GM23338 (cell line): Measurements from ENCODE around the gene TFAP2E. TPM values are rescaled to one million over a fixed set of nuclear protein-coding genes. Genes with fewer than 3 reads are reported as not detected.

Source experiments
- ATAC-seq: fragments of 200-7000 bp; cut with Tn5 transposase; 3 replicates; pipeline ENCODE4 v1.9.1; 2020
- DNase-seq: peaks from one replicate; pipeline ENCODE4 v3.0.0-alpha.2; 2015; ENCODE audit warnings: low spot score
- H2AFZ ChIP-seq: fragments of 200-600 bp; sonication (generic); 2 replicates; pipeline ENCODE4 v1.8.0; 2016; ENCODE audit warnings: antibody characterized with exemption, mild to moderate bottlenecking, moderate library complexity
- H3F3A ChIP-seq: fragments of 200-600 bp; sonication (generic); replicated peaks from 2 replicates; pipeline ENCODE4 v1.8.0; 2017; ENCODE audit warnings: antibody characterized with exemption, mixed run types, low read depth
- H3K27ac ChIP-seq: fragments of 200-600 bp; sonication (generic); 2 replicates; pipeline ENCODE4 v1.6.1; 2016; ENCODE audit warnings: low read depth
- H3K27me3 ChIP-seq: fragments of 200-600 bp; sonication (generic); 2 replicates; pipeline ENCODE4 v1.8.0; 2016; ENCODE audit warnings: mild to moderate bottlenecking, mixed run types, moderate library complexity; ENCODE audit not compliant: insufficient read depth
- H3K36me3 ChIP-seq: fragments of 200-600 bp; sonication (generic); 2 replicates; pipeline ENCODE4 v1.8.0; 2016; ENCODE audit warnings: mild to moderate bottlenecking; ENCODE audit not compliant: insufficient read depth
- H3K4me1 ChIP-seq: fragments of 200-600 bp; sonication (generic); 2 replicates; pipeline ENCODE4 v1.8.0; 2016; ENCODE audit warnings: mild to moderate bottlenecking, moderate library complexity; ENCODE audit not compliant: insufficient read depth
- H3K4me2 ChIP-seq: fragments of 200-600 bp; sonication (generic); 2 replicates; pipeline ENCODE4 v1.7.1; 2017; ENCODE audit warnings: mixed run types
- H3K4me3 ChIP-seq: fragments of 200-600 bp; sonication (generic); 2 replicates; pipeline ENCODE4 v1.6.1; 2016; ENCODE audit warnings: mixed run types
- H3K79me2 ChIP-seq: fragments of 200-600 bp; sonication (generic); replicated peaks from 2 replicates; pipeline ENCODE4 v1.8.0; 2017; ENCODE audit warnings: mild to moderate bottlenecking; ENCODE audit not compliant: insufficient read depth
- H3K9me2 ChIP-seq: fragments of 200-600 bp; sonication (generic); 2 replicates; pipeline ENCODE4 v1.8.0; 2017; ENCODE audit not compliant: insufficient read depth
- H4K20me1 ChIP-seq: fragments of 200-600 bp; sonication (generic); replicated peaks from 2 replicates; pipeline ENCODE4 v1.8.0; 2017; ENCODE audit warnings: mild to moderate bottlenecking; ENCODE audit not compliant: insufficient read depth
- H3K27ac Mint-ChIP-seq: 2 replicates; pipeline ENCODE4 v1.8.0; 2020; ENCODE audit warnings: inconsistent platforms, mild to moderate bottlenecking, moderate library complexity, mixed read lengths
- H3K27me3 Mint-ChIP-seq: 3 replicates; pipeline ENCODE4 v1.8.0; 2022; ENCODE audit warnings: low read depth, mild to moderate bottlenecking, moderate library complexity, mixed read lengths, inconsistent platforms; ENCODE audit not compliant: insufficient read depth, poor library complexity
- H3K36me3 Mint-ChIP-seq: 3 replicates; pipeline ENCODE4 v1.8.0; 2021; ENCODE audit warnings: low read depth, mild to moderate bottlenecking, inconsistent platforms, moderate library complexity, mixed read lengths
- H3K4me1 Mint-ChIP-seq: 3 replicates; pipeline ENCODE4 v1.8.0; 2020; ENCODE audit warnings: mild to moderate bottlenecking, inconsistent platforms, mixed read lengths
- H3K4me3 Mint-ChIP-seq: 3 replicates; pipeline ENCODE4 v1.8.0; 2021; ENCODE audit warnings: moderate library complexity, mild to moderate bottlenecking, inconsistent platforms, mixed read lengths
- H3K9me3 Mint-ChIP-seq: 3 replicates; pipeline ENCODE4 v1.8.0; 2020; ENCODE audit warnings: moderate library complexity, mild to moderate bottlenecking, inconsistent platforms, mixed read lengths
- CREB1 ChIP-seq: fragments of 250-450 bp; sonication (Bioruptor Pico); IDR thresholded peaks from 2 replicates; pipeline ENCODE4 v1.5.0; 2020; ENCODE audit warnings: low read depth, mild to moderate bottlenecking, moderate library complexity
- CTCF ChIP-seq, 2 experiments: fragments of 200-600 bp in 1 of 2; sonication (generic) in 1 of 2; conservative IDR thresholded peaks; 2 replicates each; pipeline versions ENCODE4 v1.5.1 to v1.6.1; 2016 to 2017; ENCODE audit warnings: antibody characterized with exemption in 2 of 2, low read depth in 2 of 2, mild to moderate bottlenecking in 2 of 2, moderate library complexity in 1 of 2
- ETS1 ChIP-seq: IDR thresholded peaks from 2 replicates; pipeline ENCODE4 v1.6.1; 2016; ENCODE audit warnings: antibody characterized with exemption
- EZH2 ChIP-seq: fragments of 200-600 bp; sonication (generic); IDR thresholded peaks from one replicate; pipeline ENCODE4 v1.8.0; 2017; ENCODE audit warnings: antibody characterized with exemption, mild to moderate bottlenecking, low read depth; ENCODE audit not compliant: unreplicated experiment
- EZH2phosphoT487 ChIP-seq: fragments of 200-600 bp; sonication (generic); IDR thresholded peaks from one replicate; pipeline ENCODE4 v1.8.1; 2018; ENCODE audit warnings: antibody characterized with exemption; ENCODE audit not compliant: unreplicated experiment
- NANOG ChIP-seq: IDR thresholded peaks from 2 replicates; pipeline ENCODE4 v1.6.1; 2016; ENCODE audit warnings: antibody characterized with exemption, borderline replicate concordance
- POLR2AphosphoS5 ChIP-seq: IDR thresholded peaks from 2 replicates; pipeline ENCODE4 v1.6.1; 2016; ENCODE audit warnings: antibody characterized with exemption, low read depth
- REST ChIP-seq: IDR thresholded peaks from one replicate; pipeline ENCODE4 v1.6.1; 2018; ENCODE audit warnings: antibody characterized with exemption; ENCODE audit not compliant: unreplicated experiment
- STAT1 ChIP-seq: IDR thresholded peaks from one replicate; pipeline ENCODE4 v1.6.1; 2016; ENCODE audit warnings: antibody characterized with exemption; ENCODE audit not compliant: unreplicated experiment
- ZNF331 ChIP-seq: fragments of 250-450 bp; sonication (Bioruptor Pico); IDR thresholded peaks from 2 replicates; pipeline ENCODE4 v1.5.0; 2020; ENCODE audit warnings: low read depth, mild to moderate bottlenecking, moderate library complexity
- polyA plus RNA-seq: library from polyadenylated mRNA; unstranded; fragments of >200 nt; fragmentation: Nextera tagmentation; extraction: Ambion mirVana; gene quantifications from 2 replicates; pipeline ENCODE4 v1.2.1, GENCODE V29; 2016
- total RNA-seq: library from RNA; depleted of rRNA; stranded (reverse); fragments of >200 nt; shearing (Covaris generic); gene quantifications from 2 replicates; pipeline ENCODE4 v1.2.3, GENCODE V29; 2014

TFAP2E gene
- total and polyA plus RNA-seq, 2 experiments from 2014 or later, result 0.34 to 1.4 TPM

- TF ChIP-seq STAT1 (no peak), CTCF (conservative IDR thresholded peaks at IDR 0.05; ENCODE audit: low read depth in 2 of 2) (no peak), CREB1 (CRISPR knock-in tag) (no peak), EZH2 (no peak), POLR2AphosphoS5 (no peak), REST (no peak)
- H3K27ac ChIP-seq, result peak overlapping the region; percentile 86
- H3K27me3 Mint-ChIP-seq, result peaks cover 2% of the 10 kb centered on the region
- H3K4me2 ChIP-seq, result peak overlapping the region; percentile 8
- H3K27me3 ChIP-seq, result no peaks in the 10 kb centered on the region
- peak overlapping the region; percentile 82 for H3K27ac Mint-ChIP-seq
- ATAC-seq (peak; percentile 14; the same call in 2 of the 3 replicates), DNase-seq (peak; percentile 55)
- H3K36me3 ChIP-seq, result no peaks in the 10 kb centered on the region; the same call in 1 of the 2 replicates
- peaks cover 56% of the 10 kb centered on the region for H3K4me1 Mint-ChIP-seq
- peaks cover 64% of the 10 kb centered on the region for H3K4me1 ChIP-seq
- no peaks in the 10 kb centered on the region; the same call in 1 of the 2 replicates for H4K20me1 ChIP-seq
- no peak overlapping the region for H3K4me3 ChIP-seq
- peaks cover 6% of the 10 kb centered on the region; the same call in 2 of the 3 replicates for H3K9me3 Mint-ChIP-seq
- peaks cover 34% of the 10 kb centered on the region for H3K36me3 Mint-ChIP-seq
- no peaks in the 10 kb centered on the region for H3K9me2 ChIP-seq
- no peaks in the 10 kb centered on the region for H3F3A ChIP-seq
- peak overlapping the region; percentile 24; the same call in 2 of the 3 replicates for H3K4me3 Mint-ChIP-seq
- peaks cover 73% of the 10 kb centered on the region for H3K79me2 ChIP-seq
- no peak overlapping the region for H2AFZ ChIP-seq
Measured at GRCh38 chr1:35535243-35535642, 37.9 kb upstream of the TFAP2E start.

GRCh38 chr1:35536556-35537162 lies 36.5 kb upstream of the TFAP2E start:
- H3K79me2 ChIP-seq, result peaks cover 87% of the 10 kb centered on the region
- peak; percentile 27 for ATAC-seq
- H3K27ac Mint-ChIP-seq, result peak overlapping the region; percentile 83
- H3K9me3 Mint-ChIP-seq, result no peaks in the 10 kb centered on the region
- DNase-seq, result no peak
- H3K36me3 ChIP-seq, result no peaks in the 10 kb centered on the region
- H3K9me2 ChIP-seq, result no peaks in the 10 kb centered on the region
- no peaks in the 10 kb centered on the region; the same call in 1 of the 2 replicates for H4K20me1 ChIP-seq
- H3K27ac ChIP-seq, result peak overlapping the region; percentile 86
- H3K4me3 ChIP-seq, result no peak overlapping the region
- H3K4me1 ChIP-seq, result peaks cover 66% of the 10 kb centered on the region
- H3K4me1 Mint-ChIP-seq, result peaks cover 60% of the 10 kb centered on the region
- peaks cover 27% of the 10 kb centered on the region; the same call in 2 of the 3 replicates for H3K36me3 Mint-ChIP-seq
- H3K27me3 ChIP-seq, result no peaks in the 10 kb centered on the region
- peak overlapping the region; percentile 28; the same call in 2 of the 3 replicates for H3K4me3 Mint-ChIP-seq
- H3K27me3 Mint-ChIP-seq, result peaks cover 2% of the 10 kb centered on the region
- no peak overlapping the region for H2AFZ ChIP-seq
- H3K4me2 ChIP-seq, result peak overlapping the region; percentile 10
- TF ChIP-seq NANOG (no peak), ETS1 (no peak), STAT1 (no peak), CTCF (conservative IDR thresholded peaks at IDR 0.05; ENCODE audit: low read depth in 2 of 2) (no peak), REST (no peak), ZNF331 (CRISPR knock-in tag) (no peak), POLR2AphosphoS5 (no peak), EZH2phosphoT487 (no peak), CREB1 (CRISPR knock-in tag) (no peak)
- no peaks in the 10 kb centered on the region for H3F3A ChIP-seq
